ENCODE results near the gene EIF2B2. TPM values are rescaled to one million over a fixed set of nuclear protein-coding genes. Genes with fewer than 3 reads are reported as not detected.

The EIF2B2 gene
- total RNA-seq, 2 experiments from 2014 or later = 21.0 to 24.2 TPM

GRCh38 chr14:74961238-74961911 lies 41.3 kb upstream of the EIF2B2 start:
- no peaks in the 10 kb centered on the region for H3K4me1 Mint-ChIP-seq (ENCODE audit: low read depth)
- Histone ChIP-seq H3K4me1 (ENCODE audit: insufficient read depth, low read length) (no peaks in the 10 kb centered on the region), H3K4me3 (ENCODE audit: low read length) (no peak overlapping the region), H3K27me3 (ENCODE audit: control insufficient read depth in 1 of 2, insufficient read depth in 2 of 2, low read length in 2 of 2) (no peaks in the 10 kb centered on the region), H3K27ac (ENCODE audit: low read depth in 1 of 2, low read length in 2 of 2) (no peak overlapping the region), H3K9me3 (ENCODE audit: control insufficient read depth in 1 of 2, insufficient read depth in 1 of 2, low read length in 2 of 2) (no peaks in the 10 kb centered on the region), H3K36me3 (ENCODE audit: insufficient read depth, low read length) (no peaks in the 10 kb centered on the region)
- intact Hi-C loops (cut with DNase I, micrococcal nuclease) = no loop called here
- no peaks in the 10 kb centered on the region for H3K9me3 Mint-ChIP-seq
- no peaks in the 10 kb centered on the region for H3K36me3 Mint-ChIP-seq (ENCODE audit: low read depth)
- TF ChIP-seq, protein P1, sequence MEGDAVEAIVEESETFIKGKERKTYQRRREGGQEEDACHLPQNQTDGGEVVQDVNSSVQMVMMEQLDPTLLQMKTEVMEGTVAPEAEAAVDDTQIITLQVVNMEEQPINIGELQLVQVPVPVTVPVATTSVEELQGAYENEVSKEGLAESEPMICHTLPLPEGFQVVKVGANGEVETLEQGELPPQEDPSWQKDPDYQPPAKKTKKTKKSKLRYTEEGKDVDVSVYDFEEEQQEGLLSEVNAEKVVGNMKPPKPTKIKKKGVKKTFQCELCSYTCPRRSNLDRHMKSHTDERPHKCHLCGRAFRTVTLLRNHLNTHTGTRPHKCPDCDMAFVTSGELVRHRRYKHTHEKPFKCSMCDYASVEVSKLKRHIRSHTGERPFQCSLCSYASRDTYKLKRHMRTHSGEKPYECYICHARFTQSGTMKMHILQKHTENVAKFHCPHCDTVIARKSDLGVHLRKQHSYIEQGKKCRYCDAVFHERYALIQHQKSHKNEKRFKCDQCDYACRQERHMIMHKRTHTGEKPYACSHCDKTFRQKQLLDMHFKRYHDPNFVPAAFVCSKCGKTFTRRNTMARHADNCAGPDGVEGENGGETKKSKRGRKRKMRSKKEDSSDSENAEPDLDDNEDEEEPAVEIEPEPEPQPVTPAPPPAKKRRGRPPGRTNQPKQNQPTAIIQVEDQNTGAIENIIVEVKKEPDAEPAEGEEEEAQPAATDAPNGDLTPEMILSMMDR (IDR thresholded peaks at IDR 0.05) = no peak
- H3K27me3 Mint-ChIP-seq = no peaks in the 10 kb centered on the region
- ChIA-PET CTCF (no interaction called here), POLR2A (interaction anchor here (1.2 kb wide), 1 partner anchor 139 kb away, joined by 3 read pairs; no protein-coding TSS in a partner anchor)
- no peak for DNase-seq
- H3K4me3 Mint-ChIP-seq = no peak overlapping the region
- no peak overlapping the region for H3K27ac Mint-ChIP-seq
- no peak for ATAC-seq (ENCODE audit: poor library complexity)

- H3K4me1 Mint-ChIP-seq (ENCODE audit: low read depth) = no peaks in the 10 kb centered on the region
- no peaks in the 10 kb centered on the region for H3K9me3 Mint-ChIP-seq
- POLR2A ChIA-PET = interaction anchor here (1.2 kb wide), 1 partner anchor 139 kb away, joined by 3 read pairs; no protein-coding TSS in a partner anchor
- ATAC-seq (ENCODE audit: poor library complexity) = no peak
- no peaks in the 10 kb centered on the region for H3K36me3 Mint-ChIP-seq (ENCODE audit: low read depth)
- TF ChIP-seq, protein P1 (IDR thresholded peaks at IDR 0.05) = no peak
- no peaks in the 10 kb centered on the region for H3K27me3 Mint-ChIP-seq
- CTCF ChIA-PET = no interaction called here
- DNase-seq = no peak
- no peaks in the 10 kb centered on the region for H3K9me3 ChIP-seq (ENCODE audit: control insufficient read depth in 1 of 2, insufficient read depth in 1 of 2, low read length in 2 of 2)
- H3K36me3 ChIP-seq (ENCODE audit: insufficient read depth, low read length) = no peaks in the 10 kb centered on the region
- H3K4me3 ChIP-seq (ENCODE audit: low read length) = no peak overlapping the region
- no peaks in the 10 kb centered on the region for H3K4me1 ChIP-seq (ENCODE audit: insufficient read depth, low read length)
- intact Hi-C loops (cut with DNase I, micrococcal nuclease) = no loop called here
- no peak overlapping the region for H3K27ac ChIP-seq (ENCODE audit: low read depth in 1 of 2, low read length in 2 of 2)
- no peaks in the 10 kb centered on the region for H3K27me3 ChIP-seq (ENCODE audit: control insufficient read depth in 1 of 2, insufficient read depth in 2 of 2, low read length in 2 of 2)
- H3K27ac Mint-ChIP-seq = no peak overlapping the region
- no peak overlapping the region for H3K4me3 Mint-ChIP-seq
These were observed 40.7 kb upstream of the EIF2B2 start for GRCh38 chr14:74962046-74962445.

DNA sequence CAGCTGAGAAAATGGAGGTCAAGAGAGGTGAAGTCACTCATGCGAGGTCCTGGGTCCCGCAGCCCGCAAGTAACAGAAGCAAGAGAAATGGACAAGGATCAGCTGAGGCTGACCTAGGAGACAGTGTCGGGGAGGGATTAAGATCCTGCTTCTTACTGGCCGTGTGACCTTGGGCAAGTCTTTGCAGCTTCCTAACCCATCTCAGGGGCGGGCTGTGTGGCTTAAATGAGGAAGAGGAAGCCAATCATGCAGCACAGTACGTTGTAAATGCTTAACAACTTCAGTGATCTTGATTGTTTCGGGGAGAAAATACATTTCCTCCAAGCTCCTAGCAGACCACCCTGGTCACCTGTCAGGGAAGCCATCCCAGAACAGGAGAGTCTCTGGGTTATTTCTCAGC lies 40.2 kb upstream of the EIF2B2 start:
- ATAC-seq (ENCODE audit: poor library complexity) = no peak
- H3K27ac Mint-ChIP-seq = no peak overlapping the region
- peak in 2 of 14 experiments; percentile 25 for DNase-seq
- H3K9me3 Mint-ChIP-seq = no peaks in the 10 kb centered on the region
- H3K4me1 Mint-ChIP-seq (ENCODE audit: low read depth) = no peaks in the 10 kb centered on the region
- H3K36me3 Mint-ChIP-seq (ENCODE audit: low read depth) = no peaks in the 10 kb centered on the region
- Histone ChIP-seq H3K27ac (ENCODE audit: low read depth in 1 of 2, low read length in 2 of 2) (no peak overlapping the region), H3K36me3 (ENCODE audit: insufficient read depth, low read length) (no peaks in the 10 kb centered on the region), H3K4me3 (ENCODE audit: low read length) (no peak overlapping the region), H3K27me3 (ENCODE audit: control insufficient read depth in 1 of 2, insufficient read depth in 2 of 2, low read length in 2 of 2) (no peaks in the 10 kb centered on the region), H3K9me3 (ENCODE audit: control insufficient read depth in 1 of 2, insufficient read depth in 1 of 2, low read length in 2 of 2) (no peaks in the 10 kb centered on the region), H3K4me1 (ENCODE audit: insufficient read depth, low read length) (no peaks in the 10 kb centered on the region)
- TF ChIP-seq, protein P1 (IDR thresholded peaks at IDR 0.05) = no peak
- CTCF ChIA-PET = no interaction called here
- no peak overlapping the region for H3K4me3 Mint-ChIP-seq
- intact Hi-C loops (cut with DNase I, micrococcal nuclease) = no loop called here
- POLR2A ChIA-PET = no interaction called here
- no peaks in the 10 kb centered on the region for H3K27me3 Mint-ChIP-seq
